Embryonic facial prominence (tissue), 1 donor: Measurements from ENCODE around the gene AHCYL2.

Experiments used
- DNase-seq: peaks from one replicate; pipeline ENCODE4 v3.0.0-alpha.2; 2016; ENCODE audit errors: extremely low spot score

The AHCYL2 gene

DNA sequence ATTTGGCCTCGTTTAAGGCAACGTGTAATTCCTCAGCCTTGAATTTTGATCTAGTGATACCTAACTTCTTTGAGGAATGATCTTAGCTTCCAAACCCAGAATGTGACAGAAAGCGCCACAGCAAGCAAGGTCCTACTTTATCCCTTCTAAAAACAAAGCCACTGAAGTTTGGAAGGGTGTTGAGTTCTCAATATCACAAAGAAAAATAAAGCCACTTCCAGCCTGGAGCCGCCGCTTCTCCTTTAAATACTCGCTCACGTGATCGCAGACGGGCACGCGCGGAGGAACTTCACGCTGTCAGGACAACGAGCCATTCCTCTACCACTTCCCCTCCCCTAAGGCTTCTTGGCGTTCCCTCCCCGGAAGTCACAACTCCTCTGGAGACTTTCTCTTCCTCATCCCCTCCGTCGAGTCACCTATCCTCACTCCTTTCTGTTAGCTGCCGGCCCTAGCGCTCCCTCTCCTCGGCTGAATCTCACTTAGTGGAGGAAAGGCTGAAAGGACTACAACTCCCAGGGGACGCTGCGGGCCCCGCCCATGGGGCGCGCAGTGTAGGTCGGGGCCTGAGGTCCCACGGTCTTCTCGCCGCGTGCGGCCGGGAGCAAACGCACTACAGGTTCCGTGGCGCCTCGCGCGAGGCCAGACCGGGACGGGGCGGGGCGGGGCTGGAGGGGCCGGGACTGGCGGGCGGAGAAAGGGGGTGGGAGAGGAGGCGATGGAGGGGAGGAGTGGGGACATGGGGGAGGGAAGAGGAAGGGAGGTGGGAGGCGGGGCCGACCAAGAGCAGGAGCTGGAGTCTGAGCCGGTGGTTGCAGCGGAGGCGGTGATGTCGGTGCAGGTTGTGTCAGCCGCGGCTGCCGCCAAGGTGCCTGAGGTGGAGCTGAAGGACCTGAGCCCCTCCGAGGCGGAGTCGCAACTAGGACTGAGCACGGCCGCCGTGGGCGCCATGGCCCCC is at the start of gene AHCYL2:
Gene AHCYL2 (plus strand): TSS at position 780 of the 955 bp plus-strand sequence.
- peak; percentile 94 for DNase-seq

GRCh38 chr7:129176916-129177710 is 47.7 kb upstream of the AHCYL2 start:
- no peak for DNase-seq

GRCh38 chr7:129184981-129185670 is 39.7 kb upstream of the AHCYL2 start:
- DNase-seq = no peak

- DNase-seq = no peak
Measured at GRCh38 chr7:129186749-129187260, 38.0 kb upstream of the AHCYL2 start.

DNA sequence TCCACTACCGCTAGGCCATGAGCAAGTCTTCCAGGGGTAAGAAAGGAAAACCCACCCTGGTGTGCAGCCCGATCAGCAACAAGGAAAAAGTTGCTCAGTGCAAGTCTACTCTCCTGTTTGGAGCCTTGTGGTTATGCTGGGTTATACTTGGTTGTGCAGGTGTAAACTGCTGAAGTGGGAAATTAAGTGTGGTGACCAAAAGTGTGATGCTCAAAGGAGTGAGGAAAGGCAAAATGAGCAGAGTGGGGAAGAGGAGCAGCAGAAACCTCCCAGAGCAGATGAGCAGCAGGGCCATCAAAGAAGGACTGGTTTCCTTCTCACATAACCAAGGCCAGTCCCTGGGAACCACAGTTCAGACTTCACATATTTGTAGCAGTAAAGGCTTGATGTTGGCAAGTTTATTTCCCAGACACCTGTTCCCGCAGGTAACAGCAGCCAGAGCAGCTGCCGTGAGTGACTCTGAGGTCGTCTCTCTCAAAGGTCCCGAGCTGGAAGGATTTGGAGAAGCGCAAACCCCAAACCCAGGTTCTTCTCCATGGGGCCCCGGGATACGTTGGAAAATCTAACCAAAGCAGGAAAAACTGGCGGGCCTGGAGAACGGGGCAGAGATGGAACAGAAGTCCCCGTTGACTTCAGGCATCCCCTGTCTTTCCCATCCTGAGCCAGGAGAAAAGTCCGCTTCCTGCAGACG is 37.0 kb upstream of the AHCYL2 start:
- no peak for DNase-seq

DNA sequence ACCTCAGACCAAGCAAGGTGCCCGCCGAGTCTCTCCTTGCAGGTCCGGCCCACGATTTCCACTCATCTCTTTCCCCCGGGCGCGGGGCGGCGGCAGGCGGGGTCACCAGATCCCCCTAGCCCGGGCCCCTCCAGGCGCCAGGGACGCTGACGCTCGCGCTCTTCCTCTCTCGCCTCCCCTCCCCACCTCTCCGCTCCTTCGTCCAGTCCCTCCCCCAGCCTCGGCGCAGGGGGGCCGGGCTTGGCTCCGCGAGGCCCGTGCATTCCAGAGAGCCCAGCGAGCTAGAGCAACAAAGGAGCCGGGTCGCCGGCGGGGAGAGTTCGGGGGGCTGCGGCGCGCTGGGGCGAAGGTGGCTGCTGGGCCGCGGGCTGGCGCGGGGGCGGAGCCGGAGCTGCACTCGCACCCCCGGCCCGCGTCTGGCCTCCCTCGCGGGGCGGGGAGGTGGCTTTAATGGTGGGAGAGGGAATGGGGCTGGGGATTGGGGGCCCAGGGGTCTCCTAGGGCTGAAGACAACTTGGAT is 36.4 kb upstream of the AHCYL2 start, which contains the start of gene SMO:
Gene SMO (plus strand): TSS at position 262 of the 520 bp plus-strand sequence. CDS start 519 bp downstream, outside the sequence.
- DNase-seq = peak; percentile 79

DNA sequence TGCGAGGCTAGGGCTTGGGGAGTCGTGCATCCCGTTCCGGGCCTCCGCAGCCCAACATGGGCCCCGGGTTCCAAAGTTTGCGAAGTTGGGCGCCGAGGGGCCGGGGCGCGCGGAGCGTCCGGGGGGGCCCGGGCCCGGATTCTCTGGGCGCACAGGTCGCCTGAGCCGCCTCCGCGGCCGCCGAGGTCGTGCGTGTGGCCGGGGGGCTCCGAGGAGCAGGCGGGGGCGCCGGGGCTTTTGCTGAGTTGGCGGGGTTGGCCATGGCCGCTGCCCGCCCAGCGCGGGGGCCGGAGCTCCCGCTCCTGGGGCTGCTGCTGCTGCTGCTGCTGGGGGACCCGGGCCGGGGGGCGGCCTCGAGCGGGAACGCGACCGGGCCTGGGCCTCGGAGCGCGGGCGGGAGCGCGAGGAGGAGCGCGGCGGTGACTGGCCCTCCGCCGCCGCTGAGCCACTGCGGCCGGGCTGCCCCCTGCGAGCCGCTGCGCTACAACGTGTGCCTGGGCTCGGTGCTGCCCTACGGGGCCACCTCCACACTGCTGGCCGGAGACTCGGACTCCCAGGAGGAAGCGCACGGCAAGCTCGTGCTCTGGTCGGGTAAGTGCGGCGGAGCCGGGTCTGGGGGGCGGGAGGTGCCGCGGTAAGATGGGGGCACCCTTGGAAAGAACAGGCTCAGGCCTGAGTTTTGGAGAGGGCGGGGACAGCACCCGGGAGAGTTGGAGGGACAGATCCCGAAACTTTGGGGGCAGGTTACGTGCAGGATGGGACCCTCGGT is 35.8 kb upstream of the AHCYL2 start:
- DNase-seq = no peak

DNA sequence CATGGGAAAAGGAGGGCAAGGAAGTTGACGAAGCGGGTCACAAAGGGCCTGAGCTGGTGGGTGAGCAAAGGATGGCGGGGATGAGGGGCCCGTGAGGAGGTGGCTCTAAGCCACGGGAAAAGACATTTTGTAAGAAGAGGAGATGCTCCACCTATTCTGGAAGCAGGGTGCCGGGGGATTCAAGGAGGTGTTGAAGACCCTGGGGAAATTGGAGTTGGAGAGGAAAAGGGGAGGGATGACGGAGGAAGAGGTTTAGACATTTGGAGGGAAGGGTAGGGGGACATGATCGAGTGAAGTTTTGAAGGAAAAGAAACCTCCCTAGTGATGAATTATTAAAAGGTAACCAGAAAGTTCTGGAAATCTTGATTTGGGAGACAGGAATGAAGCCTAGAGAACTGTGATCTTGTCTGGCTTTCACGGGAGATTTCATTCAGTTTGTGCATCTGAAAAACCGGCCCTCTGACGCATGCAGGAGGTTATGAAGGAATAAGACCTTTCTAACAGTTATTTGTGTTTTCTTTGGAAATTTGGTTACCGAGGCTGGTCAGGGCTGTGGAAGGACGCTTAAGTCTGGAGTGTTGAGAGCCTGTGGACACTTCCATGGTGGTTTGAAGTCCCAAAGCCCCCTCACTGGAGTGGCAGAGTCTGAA is 35.0 kb upstream of the AHCYL2 start:
- DNase-seq = no peak

DNA sequence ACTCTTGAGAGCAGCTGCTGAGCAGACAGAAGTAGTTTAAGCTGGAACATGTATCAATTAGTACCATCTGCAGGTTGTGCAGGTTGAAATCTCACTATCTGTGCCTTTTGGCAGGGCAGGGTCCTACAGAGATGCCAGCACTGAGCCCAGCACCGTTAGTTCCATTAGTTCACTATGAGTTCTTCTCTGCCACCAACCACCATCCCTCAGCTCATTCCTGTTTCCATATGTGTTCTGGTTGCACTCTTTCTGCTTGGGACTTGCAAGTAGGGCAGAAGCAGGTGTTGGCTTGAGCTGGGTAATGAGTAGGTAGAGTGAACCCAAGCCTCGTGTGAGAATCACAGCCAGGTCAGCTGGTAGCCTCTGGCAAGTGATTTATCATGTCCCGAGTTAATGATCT is 33.6 kb upstream of the AHCYL2 start:
- DNase-seq = no peak

DNA sequence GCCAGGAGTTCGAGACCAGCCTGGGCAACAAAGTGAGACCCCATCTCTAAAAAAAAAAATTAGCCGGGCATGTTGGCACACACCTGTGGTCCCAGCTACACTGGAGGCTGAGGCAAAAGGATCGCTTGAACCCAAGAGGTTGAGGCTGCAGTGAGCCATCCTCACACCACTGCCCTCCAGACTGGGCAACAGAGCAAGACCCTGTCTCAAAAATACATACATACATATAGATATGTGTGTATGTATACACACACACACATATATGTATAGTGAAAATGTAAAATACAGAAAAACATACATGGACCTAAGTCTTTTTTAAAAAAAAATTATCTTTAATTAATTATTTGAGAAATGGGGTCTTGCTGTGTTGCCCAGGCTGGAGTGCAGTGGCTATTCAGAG is 30.9 kb upstream of the AHCYL2 start:
- DNase-seq = no peak

- no peak for DNase-seq
Measured at GRCh38 chr7:129197771-129198170, 27.1 kb upstream of the AHCYL2 start.

DNA sequence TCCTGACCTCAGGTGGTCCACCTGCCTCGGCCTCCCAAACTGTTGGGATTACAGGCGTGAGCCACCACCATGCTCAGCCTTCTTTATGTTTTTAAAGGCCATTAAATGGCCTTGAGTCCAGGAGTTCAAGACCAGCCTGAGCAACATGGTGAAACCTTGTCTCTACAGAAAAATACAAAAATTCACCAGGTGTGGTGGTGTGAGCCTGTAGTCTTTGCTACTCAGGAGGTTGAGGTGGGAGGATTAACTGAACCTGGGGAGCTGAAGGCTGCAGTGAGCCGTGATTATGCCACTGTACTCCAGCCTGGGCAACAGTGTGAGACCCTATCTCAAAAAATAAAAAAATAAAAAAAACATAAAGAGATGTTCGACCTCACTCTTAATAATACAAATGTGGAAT is 25.4 kb upstream of the AHCYL2 start:
- DNase-seq = no peak

- no peak for DNase-seq
Measured at GRCh38 chr7:129202058-129202777, 22.6 kb upstream of the AHCYL2 start.

DNA sequence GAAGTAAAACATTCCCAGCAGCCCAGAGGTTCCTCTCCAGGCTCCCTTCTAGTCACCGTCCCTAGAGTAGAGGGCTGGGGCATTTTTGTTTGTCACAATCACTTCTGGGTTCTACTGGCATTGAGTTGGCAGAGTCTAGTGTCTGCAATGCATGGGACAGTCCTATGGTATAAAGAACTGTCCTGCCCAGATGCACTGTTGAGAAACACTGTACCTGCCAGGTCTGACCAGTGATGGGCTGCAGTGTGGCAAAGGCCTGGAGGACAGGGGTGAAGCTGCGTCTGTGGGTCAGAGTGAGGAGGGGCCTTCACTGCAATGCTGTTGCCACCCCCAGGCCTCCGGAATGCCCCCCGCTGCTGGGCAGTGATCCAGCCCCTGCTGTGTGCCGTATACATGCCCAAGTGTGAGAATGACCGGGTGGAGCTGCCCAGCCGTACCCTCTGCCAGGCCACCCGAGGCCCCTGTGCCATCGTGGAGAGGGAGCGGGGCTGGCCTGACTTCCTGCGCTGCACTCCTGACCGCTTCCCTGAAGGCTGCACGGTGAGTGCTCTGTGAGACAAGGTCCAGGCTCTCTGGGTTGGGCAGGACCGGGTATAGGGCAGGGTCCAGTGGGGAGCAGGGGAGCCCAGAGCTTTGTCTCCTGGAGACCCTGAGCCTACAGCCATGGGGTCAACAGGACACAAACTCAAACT is 21.6 kb upstream of the AHCYL2 start:
- no peak for DNase-seq

- DNase-seq = no peak
Measured at GRCh38 chr7:129205126-129205818, 19.6 kb upstream of the AHCYL2 start.

DNA sequence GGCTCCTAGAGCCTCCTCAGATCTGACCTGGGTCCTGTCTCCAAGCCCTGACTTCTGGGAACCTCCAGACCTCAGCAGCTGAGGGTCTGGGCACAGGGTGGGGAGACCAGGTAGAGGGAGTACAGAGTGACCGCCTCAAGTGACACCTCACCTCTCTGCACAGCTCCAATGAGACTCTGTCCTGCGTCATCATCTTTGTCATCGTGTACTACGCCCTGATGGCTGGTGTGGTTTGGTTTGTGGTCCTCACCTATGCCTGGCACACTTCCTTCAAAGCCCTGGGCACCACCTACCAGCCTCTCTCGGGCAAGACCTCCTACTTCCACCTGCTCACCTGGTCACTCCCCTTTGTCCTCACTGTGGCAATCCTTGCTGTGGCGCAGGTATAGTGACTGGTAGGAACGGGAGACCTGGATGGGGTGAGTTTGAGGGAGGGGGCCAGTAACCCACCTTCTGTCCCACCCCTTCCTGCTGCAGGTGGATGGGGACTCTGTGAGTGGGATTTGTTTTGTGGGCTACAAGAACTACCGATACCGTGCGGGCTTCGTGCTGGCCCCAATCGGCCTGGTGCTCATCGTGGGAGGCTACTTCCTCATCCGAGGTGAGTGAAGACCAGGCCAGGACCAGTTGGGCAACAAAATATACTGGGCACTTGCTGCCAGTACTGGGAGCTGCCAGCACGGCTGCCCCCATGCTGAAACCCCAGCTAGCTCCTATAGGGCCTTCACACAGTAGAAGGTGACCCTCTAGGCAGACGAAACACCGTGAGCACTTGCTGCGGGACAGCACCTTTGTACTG is 18.6 kb upstream of the AHCYL2 start:
- no peak for DNase-seq

DNA sequence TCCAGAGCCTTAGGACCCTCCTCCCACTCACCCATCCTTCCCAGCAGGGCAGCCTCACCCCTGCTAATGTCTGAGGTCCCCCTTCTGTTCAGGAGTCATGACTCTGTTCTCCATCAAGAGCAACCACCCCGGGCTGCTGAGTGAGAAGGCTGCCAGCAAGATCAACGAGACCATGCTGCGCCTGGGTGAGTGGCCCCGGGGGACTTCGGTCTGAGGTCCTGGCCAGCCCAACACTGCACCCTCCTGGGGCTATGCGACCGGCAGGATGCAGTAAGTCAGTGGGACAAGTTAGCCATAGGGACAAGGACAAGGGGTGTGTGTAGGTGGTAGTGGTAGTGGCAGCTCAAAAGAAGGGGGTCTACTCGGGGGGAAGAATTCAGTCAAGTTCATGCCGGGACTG is 16.2 kb upstream of the AHCYL2 start:
- DNase-seq = no peak
